HG03432 (cell line): ENCODE results near the gene MXRA7.
"Not testable (repeated sequence)": the region's sequence is repeated elsewhere in the genome, so short reads cannot be mapped to it uniquely, and the experiment has no call there.

Experiments
- ATAC-seq: cut with Tn5 transposase; IDR thresholded peaks from one replicate; pipeline ENCODE4 v1.9.1; 2021; ENCODE audit warnings: mild to moderate bottlenecking, moderate library complexity; ENCODE audit not compliant: unreplicated experiment

Gene MXRA7

GRCh38 chr17:76710863-76711611, at the start of gene MXRA7:
Gene MXRA7, minus strand, starts transcription at chr17:76710965. Its CDS starts 19 bp downstream, at chr17:76710946.
- ATAC-seq, result no peak

- ATAC-seq, result no peak
These were observed 47.8 kb upstream of the MXRA7 start for GRCh38 chr17:76758570-76758969.

DNA sequence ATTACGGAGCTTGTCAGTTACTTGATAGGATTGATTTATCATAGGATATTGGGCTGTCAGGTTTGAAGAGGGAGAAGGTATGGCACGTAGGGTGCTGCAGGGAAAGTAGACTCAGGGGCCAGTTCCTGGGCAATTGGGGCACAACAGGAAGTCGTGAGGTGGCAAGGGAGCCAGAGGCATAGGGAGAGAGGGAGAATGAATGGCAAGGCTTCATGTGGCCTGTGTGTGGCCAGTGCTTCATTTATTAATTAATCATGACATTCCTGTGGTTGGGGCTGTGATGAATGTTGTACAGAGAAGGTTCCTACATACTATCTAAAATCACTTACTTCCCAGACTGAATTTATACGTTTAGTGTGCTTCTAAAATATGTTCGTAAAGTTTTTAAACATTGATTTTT, 46.5 kb upstream of the MXRA7 start:
- no peak for ATAC-seq

DNA sequence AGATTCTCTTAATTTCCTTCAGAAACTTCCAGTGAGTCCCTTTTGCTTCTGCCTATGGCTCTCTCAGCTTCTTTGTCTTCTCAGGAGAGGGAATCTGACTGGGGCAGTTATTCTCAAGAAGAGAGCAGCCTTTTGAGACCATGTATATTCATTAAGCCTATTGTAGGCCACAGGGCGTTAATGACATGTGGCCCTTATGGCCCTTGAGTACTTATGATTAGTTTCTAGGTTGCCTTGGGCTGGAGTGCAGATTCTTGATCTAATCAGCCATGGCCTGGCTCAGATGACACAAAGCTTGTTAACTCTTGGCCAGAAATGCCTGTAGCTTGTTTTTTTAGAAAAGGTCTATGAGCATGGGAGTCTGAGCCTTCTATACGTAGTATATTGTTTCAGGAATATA, 44.5 kb upstream of the MXRA7 start:
- ATAC-seq, result no peak

DNA sequence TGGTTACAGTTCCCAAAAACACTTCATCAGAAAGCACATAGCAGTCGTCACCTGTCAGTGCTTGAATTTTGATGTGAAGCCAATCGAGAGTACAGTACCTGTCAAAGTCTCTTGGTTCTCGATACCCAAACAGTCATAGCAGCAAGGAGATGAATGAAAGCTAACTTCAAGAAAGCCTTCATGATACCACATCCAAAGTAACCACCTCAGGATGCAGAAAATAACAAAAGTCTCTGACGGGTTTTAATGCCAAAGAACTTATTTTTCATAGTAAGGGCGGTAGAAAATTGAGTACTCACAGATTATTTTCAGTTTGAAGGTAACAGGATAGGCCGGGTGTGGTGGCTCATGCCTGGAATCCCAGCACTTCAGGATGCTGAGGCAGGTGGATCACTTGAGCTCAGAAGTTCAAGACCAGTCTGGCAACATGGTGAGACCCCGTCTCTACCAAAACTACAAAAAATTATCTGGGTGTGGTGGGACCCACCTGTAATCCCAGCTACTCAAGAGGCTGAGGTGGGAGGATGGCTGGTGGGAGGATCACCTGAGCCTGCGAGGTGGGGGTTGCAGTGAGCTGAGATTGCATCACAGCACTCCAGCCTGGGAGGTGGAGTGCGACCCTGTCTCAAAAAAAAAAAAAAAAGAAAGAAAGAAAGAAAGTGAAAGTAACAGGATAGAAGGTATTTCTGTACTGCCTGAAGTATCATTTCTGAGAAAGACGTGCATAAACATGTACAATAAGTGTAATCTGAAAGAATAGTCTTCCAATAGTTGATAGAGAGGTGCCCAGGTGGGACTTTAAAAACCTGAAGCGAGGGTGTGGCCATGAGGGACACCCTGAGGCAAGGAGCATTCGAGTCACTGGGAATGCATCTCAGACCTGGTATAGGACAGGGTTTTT, 42.5 kb upstream of the MXRA7 start:
- ATAC-seq, result no peak

DNA sequence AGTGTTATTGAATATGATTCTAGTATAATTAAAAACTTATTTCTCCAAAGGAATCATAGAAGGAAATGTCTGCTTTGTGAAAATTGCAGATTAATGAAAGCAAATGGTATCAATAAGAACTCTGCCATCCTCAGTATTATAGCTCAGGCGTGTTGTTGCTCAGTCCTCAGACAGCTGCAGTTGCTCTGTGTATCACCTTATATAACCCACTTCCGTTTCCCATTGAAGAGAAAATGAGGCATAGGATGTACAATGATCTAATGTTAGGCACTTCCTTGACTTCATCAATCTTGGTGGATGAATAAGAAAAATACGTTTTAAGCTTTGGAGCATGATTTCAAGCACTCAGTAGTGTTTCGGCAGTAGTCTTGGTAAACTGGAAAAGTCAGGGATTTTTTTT, 41.2 kb upstream of the MXRA7 start:
- no peak for ATAC-seq

DNA sequence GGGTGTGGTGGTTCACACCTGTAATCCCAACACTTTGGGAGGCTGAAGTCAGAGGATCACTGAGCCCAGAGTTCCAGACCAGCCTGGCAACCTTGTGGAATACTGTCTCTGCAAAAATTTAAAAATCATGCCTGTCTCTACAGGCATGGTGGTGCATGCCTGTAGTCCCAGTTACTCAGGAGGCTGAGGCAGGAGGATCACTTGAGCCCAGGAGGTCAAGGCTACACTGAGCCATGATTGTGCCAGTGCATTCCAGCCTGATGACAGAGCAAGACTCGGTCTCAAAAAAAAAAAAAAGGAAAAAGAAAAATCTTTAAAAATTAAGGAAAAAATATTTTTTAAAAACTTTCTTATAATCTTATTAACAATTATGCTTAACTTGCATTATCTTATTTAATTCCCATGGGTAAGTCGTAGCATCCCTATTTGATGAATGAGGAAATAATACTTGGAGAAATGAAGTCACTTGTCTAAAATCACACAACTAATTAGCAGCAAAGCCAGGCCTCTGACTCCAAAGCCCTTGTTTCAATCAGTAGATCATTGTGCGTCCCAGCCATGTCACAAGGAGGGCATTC, 40.7 kb upstream of the MXRA7 start:
- no peak for ATAC-seq

- no peak for ATAC-seq
These were observed 37.9 kb upstream of the MXRA7 start for GRCh38 chr17:76748657-76749056.

DNA sequence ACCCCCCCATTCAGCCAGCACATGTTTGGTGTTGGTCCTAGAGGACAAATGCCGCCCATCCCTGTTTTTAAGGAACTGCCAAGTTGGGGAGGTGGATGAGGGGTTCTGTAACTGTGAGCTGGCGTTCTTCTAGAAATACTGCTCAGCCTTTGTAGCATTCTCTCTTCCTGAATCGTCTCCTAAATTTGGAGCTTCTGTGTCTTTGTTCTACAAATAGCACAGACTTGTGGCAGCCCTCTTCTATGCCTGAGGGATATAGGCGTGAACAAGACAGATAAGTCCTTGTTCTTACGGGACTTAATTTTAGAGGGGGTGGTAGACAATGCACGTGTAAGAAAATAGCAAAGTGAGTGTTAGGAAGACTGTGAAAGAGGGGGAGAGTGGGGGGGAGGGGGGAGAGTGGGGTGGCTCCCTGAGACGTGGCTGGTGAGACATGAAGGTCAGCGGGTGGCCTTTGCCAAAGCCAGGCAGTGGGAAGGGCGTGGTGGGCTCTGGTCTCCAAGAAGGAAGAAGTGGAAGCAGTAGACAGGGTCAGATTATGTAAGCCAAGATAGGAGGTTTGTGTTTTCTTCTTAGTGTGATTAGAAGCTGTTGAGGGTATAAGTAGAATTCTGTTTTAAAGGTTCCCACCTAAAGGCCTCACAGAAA, 37.1 kb upstream of the MXRA7 start:
- no peak for ATAC-seq

- not testable (repeated sequence) for ATAC-seq
These were observed 35.0 kb upstream of the MXRA7 start for GRCh38 chr17:76745785-76746184.

GRCh38 chr17:76744747-76745146, 34.0 kb upstream of the MXRA7 start:
- no peak for ATAC-seq

DNA sequence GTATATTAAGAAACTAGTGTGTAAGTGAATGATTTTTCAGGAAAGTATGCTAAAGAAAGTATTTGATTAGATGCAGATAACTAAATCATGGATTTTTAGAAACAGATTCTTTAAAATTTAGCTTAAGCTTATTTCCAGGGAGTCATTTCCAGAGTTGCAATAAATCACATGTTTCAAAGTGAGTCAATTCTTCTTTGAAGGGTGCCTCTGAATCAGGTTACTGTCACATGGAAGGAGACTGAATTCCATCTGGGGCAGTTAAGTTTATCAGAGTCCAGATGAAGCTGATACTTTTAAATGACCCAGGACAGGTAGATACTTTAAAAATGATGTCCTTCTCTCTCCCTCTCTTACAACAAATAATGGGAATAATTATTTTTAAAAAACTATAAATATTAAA, 32.2 kb upstream of the MXRA7 start:
- no peak for ATAC-seq

GRCh38 chr17:76740329-76741118, 29.8 kb upstream of the MXRA7 start:
- no peak for ATAC-seq

DNA sequence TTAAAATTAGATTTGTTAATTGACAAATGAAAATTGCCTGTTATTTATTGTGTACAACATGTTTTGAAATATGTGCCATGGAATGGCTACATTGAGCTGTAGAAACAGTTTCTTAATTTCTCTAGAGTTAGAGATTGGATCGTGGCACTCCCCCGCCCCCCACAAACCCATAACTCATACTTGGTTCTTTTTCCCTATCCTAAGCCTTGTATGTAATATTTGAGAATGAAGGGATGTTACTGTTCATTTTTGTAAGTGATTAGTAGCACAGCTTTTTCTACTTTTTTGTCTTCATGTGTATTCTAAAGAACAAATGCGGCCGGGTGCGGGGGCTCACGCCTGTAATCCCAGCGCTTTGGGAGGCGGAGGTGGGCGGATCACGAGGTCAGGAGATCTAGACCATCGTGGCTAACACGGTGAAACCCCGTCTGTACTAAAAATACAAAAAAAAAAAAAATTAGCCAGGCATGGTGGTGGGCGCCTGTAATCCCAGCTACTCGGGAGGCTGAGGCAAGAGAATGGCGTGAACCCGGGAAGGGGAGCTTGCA, 28.9 kb upstream of the MXRA7 start:
- ATAC-seq, result not testable (repeated sequence)

GRCh38 chr17:76738468-76738850, 27.7 kb upstream of the MXRA7 start:
- no peak for ATAC-seq

- peak; percentile 67 for ATAC-seq
These were observed 27.1 kb upstream of the MXRA7 start, which contains the start of gene MFSD11 for GRCh38 chr17:76737676-76738467. Gene MFSD11, plus strand, starts transcription at chr17:76738119. Its CDS starts 234 bp downstream, at chr17:76738353.

DNA sequence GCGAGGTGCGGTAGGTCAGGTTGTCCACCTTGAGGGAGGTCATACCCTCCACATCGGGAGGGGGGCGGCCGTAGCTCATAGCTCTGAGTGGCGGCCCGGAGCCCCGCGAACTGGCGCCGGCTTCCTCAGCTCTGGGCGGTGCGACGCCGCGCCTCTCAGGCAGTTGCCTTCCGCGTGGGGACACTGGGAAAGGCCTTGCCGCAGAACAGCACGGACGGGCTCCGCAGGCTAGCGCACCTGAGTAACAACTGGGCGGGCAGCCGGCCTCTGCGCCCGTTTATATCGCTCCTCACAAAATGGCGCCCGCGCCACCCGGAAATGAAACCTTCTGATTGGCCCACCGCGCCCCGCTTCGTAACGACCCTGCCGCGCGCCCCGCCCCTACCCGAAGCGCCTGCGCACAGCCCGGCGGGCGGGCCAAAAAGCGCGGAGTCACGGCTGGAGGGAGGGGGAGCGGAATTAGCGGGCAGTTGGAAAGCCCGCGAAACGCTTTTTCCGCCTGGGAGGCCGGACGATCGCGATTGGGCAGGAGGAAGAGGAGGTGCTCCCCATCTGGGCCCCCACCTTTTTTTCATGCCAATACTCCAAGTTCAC, 26.4 kb upstream of the MXRA7 start, which contains the start of gene SRSF2:
TSS of gene SRSF2 (minus strand) at position 250 of the 594 bp plus-strand sequence. CDS start at position 79, 171 bp downstream.
- ATAC-seq, result peak; percentile 73

DNA sequence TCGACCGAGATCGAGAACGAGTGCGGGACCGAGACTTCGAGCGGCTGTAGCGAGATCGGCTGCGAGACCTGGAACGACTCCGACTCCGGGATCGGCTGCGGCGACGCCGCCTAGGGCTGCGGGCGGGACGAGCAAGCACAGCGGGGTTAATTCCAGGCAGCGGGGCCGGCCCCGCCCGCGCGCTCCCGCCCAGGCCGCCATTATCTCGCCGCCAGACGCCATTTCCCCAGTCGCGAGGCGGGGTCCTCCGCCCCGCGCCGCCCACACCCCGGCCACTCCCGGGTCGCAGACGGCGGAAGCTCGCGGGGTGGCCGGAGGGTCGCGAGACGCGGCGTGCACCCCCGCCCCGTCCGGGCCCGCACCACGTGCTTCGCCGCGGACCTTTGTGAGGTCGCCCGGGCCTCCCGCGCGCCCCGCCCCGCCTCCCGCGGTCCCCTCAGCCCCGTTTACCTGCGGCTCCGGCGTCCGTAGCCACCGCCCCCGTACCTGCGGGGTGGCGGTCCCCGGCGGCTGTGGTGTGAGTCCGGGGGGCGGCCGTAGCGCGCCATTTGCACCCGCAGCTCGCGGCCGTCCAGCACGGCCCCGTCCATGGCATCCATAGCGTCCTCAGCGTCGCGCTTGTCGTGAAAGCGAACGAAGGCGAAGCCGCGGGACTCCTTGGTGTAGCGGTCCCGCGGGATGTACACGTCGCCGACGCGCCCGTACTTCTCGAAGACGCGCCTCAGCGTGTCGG, 25.8 kb upstream of the MXRA7 start:
- ATAC-seq, result peak; percentile 15
